ENCODE measurements around the gene RAP1B. TPM values are rescaled to one million over a fixed set of nuclear protein-coding genes. Genes with fewer than 3 reads are reported as not detected.

Gene RAP1B
- total and polyA plus RNA-seq, 2 of the 13 experiments (the other 11 are each of a cell fraction or from before 2014, with no cell fraction given) = 71.1 to 92.7 TPM

GRCh38 chr12:68581926-68582325, 28.8 kb upstream of the RAP1B start (continued):
- TF ChIP-seq USF2 (IDR thresholded peaks at IDR 0.05; ENCODE audit: low read depth, low read length) (no peak), USF2 (CRISPR knock-in tag; IDR thresholded peaks at IDR 0.05; ENCODE audit: borderline replicate concordance) (no peak), ZNF691 (CRISPR knock-in tag; IDR thresholded peaks at IDR 0.05; ENCODE audit: borderline replicate concordance, low read depth) (no peak), MLLT10 (CRISPR knock-in tag; IDR thresholded peaks at IDR 0.05) (no peak), POLR2AphosphoS2 (IDR thresholded peaks at IDR 0.05; ENCODE audit: low read depth, low read length) (no peak), XRCC5 (optimal IDR thresholded peaks at IDR 0.05; ENCODE audit: low read length) (no peak), SNRNP70 (IDR thresholded peaks at IDR 0.05; ENCODE audit: low read depth, low read length) (no peak), ZNF281 (CRISPR knock-in tag; IDR thresholded peaks at IDR 0.05; ENCODE audit: borderline replicate concordance) (no peak), GPN1 (CRISPR knock-in tag; IDR thresholded peaks at IDR 0.05; ENCODE audit: borderline replicate concordance) (no peak), ZNF460 (CRISPR knock-in tag; IDR thresholded peaks at IDR 0.05; ENCODE audit: borderline replicate concordance) (no peak), EED (CRISPR knock-in tag; IDR thresholded peaks at IDR 0.05) (no peak), U2AF2 (IDR thresholded peaks at IDR 0.05; ENCODE audit: low read depth, low read length) (no peak), THAP9 (CRISPR knock-in tag; IDR thresholded peaks at IDR 0.05; ENCODE audit: borderline replicate concordance) (no peak)

Data from HepG2 (cell line).